Activated CD8-positive, alpha-beta T cell treated with anti-CD3 and anti-CD28 coated beads for 36 hours (primary cell): ENCODE measurements around the gene ABI1. TPM values are rescaled to one million over a fixed set of nuclear protein-coding genes. Genes with fewer than 3 reads are reported as not detected.
"Not testable (repeated sequence)": the region's sequence is repeated elsewhere in the genome, so short reads cannot be mapped to it uniquely, and the experiment has no call there.

Source experiments
- ATAC-seq: fragments of 200-7000 bp; cut with Tn5 transposase; one replicate; pipeline ENCODE4 v1.10.0; 2021; ENCODE audit warnings: mild to moderate bottlenecking, moderate library complexity
- CTCF ChIA-PET: fragments of 350-600 bp; sonication (Branson Sonifier 250); formaldehyde crosslinking; loops from one replicate; lab custom pipeline; 2021; ENCODE audit warnings: antibody characterized with exemption; lab: Charles Lee
- POLR2A ChIA-PET: fragments of 350-600 bp; sonication (Branson Sonifier 250); formaldehyde crosslinking; loops from one replicate; lab custom pipeline; 2021; ENCODE audit warnings: antibody characterized with exemption; lab: Charles Lee
- DNase-seq: peaks from one replicate; pipeline ENCODE4 v3.0.0-alpha.2; 2020
- H3K27ac Mint-ChIP-seq: one replicate; pipeline ENCODE4 v1.8.0; 2021; ENCODE audit warnings: mild to moderate bottlenecking, mixed read lengths
- H3K27me3 Mint-ChIP-seq: one replicate; pipeline ENCODE4 v1.8.0; 2021; ENCODE audit warnings: mixed read lengths
- H3K36me3 Mint-ChIP-seq: one replicate; pipeline ENCODE4 v1.8.0; 2021; ENCODE audit warnings: low read depth, mixed read lengths
- H3K4me1 Mint-ChIP-seq: one replicate; pipeline ENCODE4 v1.8.0; 2021; ENCODE audit warnings: low read depth, mixed read lengths
- H3K4me3 Mint-ChIP-seq: one replicate; pipeline ENCODE4 v1.8.0; 2021; ENCODE audit warnings: mild to moderate bottlenecking, moderate library complexity, mixed read lengths
- H3K9me3 Mint-ChIP-seq: one replicate; pipeline ENCODE4 v1.8.0; 2021; ENCODE audit warnings: mixed read lengths
- intact Hi-C: fragments of 100-400 bp; cut with micrococcal nuclease; formaldehyde crosslinking; loops from one replicate; pipeline ENCODE4 v1.10.0; 2022
- total RNA-seq, 2 experiments: library from RNA; stranded (reverse); gene quantifications; one replicate each; pipeline ENCODE4 v1.2.3, GENCODE V29; 2021
- TF ChIP-seq, protein P1 (sequence below): fragments of 200-600 bp; IDR thresholded peaks from one replicate; pipeline ENCODE4 v1.8.0; 2022; ENCODE audit warnings: antibody characterized with exemption, mild to moderate bottlenecking

ABI1 gene
- total RNA-seq, 2 experiments from 2014 or later = 32.4 to 37.2 TPM

DNA sequence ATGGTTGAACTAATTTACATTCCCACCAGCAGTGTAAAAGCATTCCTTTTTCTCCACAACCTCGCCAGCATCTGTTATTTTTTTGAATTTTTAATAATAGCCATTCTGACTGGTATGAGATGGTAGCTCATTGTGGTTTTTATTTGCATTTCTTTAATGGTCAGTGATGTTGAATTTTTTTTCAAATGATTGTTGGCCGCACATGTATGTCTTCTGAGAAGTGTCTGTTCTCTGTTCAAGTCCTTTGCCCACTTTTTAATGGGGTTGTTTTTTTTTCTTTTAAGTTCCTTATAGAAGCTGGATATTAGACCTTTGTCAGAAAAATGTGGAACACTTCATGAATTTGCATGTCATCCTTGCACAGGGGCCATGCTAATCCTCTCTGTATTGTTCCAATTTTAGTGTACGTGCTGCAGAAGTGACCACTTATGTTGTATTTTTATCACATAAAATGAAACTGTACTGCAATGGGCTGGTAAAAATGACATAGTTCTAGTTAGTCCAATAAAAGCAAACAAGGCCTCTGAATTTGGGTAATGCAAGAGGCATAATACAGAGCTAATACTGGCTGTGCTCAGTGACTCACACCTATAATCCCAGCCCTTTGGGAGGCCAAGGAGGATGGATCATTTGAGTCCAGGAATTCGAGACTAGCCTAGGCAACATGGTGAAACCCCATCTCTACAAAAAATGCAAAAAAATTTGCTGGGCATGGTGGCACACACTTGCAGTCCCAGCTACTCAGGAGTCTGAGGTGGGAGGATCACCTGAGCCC lies 70.3 kb downstream of the ABI1 start:
- POLR2A ChIA-PET = no interaction called here
- Mint-ChIP-seq H3K36me3 (peaks cover 35% of the 10 kb centered on the region), H3K27me3 (no peaks in the 10 kb centered on the region), H3K9me3 (peaks cover 9% of the 10 kb centered on the region), H3K4me3 (no peak overlapping the region), H3K4me1 (peaks cover 41% of the 10 kb centered on the region), H3K27ac (no peak overlapping the region)
- CTCF ChIA-PET = interaction anchor here (2.2 kb wide), 1 partner anchor 10 kb away, joined by 9 read pairs; no protein-coding TSS in a partner anchor
- DNase-seq (no peak), ATAC-seq (no peak)
- intact Hi-C loops = loop anchor here (10.0 kb wide), 1 partner anchor 64 kb away; no protein-coding TSS in a partner anchor
- TF ChIP-seq, protein P1, sequence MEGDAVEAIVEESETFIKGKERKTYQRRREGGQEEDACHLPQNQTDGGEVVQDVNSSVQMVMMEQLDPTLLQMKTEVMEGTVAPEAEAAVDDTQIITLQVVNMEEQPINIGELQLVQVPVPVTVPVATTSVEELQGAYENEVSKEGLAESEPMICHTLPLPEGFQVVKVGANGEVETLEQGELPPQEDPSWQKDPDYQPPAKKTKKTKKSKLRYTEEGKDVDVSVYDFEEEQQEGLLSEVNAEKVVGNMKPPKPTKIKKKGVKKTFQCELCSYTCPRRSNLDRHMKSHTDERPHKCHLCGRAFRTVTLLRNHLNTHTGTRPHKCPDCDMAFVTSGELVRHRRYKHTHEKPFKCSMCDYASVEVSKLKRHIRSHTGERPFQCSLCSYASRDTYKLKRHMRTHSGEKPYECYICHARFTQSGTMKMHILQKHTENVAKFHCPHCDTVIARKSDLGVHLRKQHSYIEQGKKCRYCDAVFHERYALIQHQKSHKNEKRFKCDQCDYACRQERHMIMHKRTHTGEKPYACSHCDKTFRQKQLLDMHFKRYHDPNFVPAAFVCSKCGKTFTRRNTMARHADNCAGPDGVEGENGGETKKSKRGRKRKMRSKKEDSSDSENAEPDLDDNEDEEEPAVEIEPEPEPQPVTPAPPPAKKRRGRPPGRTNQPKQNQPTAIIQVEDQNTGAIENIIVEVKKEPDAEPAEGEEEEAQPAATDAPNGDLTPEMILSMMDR = no peak

DNA sequence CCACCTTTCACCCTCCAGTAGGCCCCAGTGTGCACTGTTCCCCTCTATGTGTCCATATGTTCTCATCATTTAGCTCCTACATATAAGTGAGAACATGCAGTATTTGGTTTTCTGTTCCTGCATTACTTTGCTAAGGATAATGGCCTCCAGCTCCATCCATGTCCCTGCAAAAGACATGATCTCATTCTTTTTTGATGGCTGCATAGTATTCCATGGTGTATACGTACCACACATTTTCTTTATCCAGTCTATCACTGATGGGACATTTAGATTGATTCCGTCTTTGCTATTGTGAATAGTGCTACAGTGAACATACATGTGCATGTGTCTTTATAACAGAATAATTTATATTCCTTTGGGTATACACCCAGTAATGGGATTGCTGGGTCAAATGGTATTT lies 71.0 kb downstream of the ABI1 start:
- CTCF ChIA-PET = interaction anchor here (2.2 kb wide), 1 partner anchor 9 kb away, joined by 9 read pairs; no protein-coding TSS in a partner anchor
- H3K36me3 Mint-ChIP-seq = peaks cover 29% of the 10 kb centered on the region
- H3K4me3 Mint-ChIP-seq = not testable (repeated sequence)

DNA sequence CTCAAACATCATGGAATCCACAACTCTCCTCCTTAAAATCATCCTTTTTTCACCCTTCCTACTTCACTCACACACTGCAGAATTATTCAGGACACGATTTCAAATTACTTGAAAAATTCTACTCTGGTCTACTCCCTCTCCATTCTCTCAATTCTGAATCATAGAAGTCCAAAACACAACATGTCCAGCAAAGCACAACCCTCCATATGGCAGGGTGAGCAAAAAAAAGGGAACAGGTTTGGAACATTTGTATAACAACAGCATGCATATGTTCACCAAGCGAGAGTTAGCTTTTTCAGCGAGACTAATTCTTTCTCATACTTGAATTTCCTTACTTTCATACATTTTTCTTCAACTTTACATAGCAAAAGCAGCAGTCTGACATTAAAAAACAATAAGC lies 73.4 kb downstream of the ABI1 start:
- peaks cover 4% of the 10 kb centered on the region for H3K9me3 Mint-ChIP-seq
- H3K27me3 Mint-ChIP-seq = no peaks in the 10 kb centered on the region
- ChIA-PET CTCF (no interaction called here), POLR2A (no interaction called here)
- peaks cover 29% of the 10 kb centered on the region for H3K36me3 Mint-ChIP-seq
- TF ChIP-seq, protein P1 = no peak
- H3K27ac Mint-ChIP-seq = no peak overlapping the region
- intact Hi-C loops = no loop called here
- ATAC-seq (no peak), DNase-seq (no peak)
- no peak overlapping the region for H3K4me3 Mint-ChIP-seq
- peaks cover 53% of the 10 kb centered on the region for H3K4me1 Mint-ChIP-seq

More for the DNA sequence above, 71.0 kb downstream of the ABI1 start:
- H3K27me3 Mint-ChIP-seq, H3K27ac Mint-ChIP-seq, ATAC-seq, POLR2A ChIA-PET, DNase-seq, H3K9me3 Mint-ChIP-seq: not testable (repeated sequence)
- peaks cover 40% of the 10 kb centered on the region for H3K4me1 Mint-ChIP-seq
- intact Hi-C loops = loop anchor here (10.0 kb wide), 1 partner anchor 65 kb away; no protein-coding TSS in a partner anchor

DNA sequence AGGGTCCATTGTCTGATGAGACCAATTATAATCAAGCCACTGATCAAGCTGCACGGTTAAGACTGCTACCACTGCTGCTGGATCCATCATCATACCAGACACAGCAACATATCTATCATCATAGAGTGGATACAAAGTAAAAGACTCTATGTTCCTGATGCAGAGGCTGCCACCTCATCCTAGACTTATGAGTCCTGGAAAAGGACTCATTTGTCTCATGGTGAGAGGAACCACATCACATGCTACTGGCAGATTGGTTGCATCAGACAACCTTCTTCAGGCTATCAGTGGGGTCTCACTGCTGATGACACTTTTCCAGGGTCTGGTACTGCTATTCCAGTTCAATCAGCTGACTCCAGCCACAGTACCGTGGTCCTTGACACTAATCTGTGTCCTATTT lies 79.0 kb downstream of the ABI1 start:
- TF ChIP-seq, protein P1 = no peak
- Mint-ChIP-seq H3K4me3 (no peak overlapping the region), H3K27me3 (no peaks in the 10 kb centered on the region), H3K27ac (peak overlapping the region; percentile 80), H3K4me1 (peaks cover 81% of the 10 kb centered on the region), H3K9me3 (no peaks in the 10 kb centered on the region), H3K36me3 (peaks cover 9% of the 10 kb centered on the region)
- ATAC-seq (peak; percentile 57), DNase-seq (peak; percentile 16)
- intact Hi-C loops = no loop called here
- CTCF ChIA-PET = interaction anchor here (0.7 to 2.7 kb wide), 7 partner anchors 8 to 446 kb away, joined by 3 to 9 read pairs (median 5); no protein-coding TSS in a partner anchor
- POLR2A ChIA-PET = interaction anchor here (1.1 kb wide), 1 partner anchor 79 kb away, joined by 3 read pairs; the partner anchor contains the start of gene ABI1

DNA sequence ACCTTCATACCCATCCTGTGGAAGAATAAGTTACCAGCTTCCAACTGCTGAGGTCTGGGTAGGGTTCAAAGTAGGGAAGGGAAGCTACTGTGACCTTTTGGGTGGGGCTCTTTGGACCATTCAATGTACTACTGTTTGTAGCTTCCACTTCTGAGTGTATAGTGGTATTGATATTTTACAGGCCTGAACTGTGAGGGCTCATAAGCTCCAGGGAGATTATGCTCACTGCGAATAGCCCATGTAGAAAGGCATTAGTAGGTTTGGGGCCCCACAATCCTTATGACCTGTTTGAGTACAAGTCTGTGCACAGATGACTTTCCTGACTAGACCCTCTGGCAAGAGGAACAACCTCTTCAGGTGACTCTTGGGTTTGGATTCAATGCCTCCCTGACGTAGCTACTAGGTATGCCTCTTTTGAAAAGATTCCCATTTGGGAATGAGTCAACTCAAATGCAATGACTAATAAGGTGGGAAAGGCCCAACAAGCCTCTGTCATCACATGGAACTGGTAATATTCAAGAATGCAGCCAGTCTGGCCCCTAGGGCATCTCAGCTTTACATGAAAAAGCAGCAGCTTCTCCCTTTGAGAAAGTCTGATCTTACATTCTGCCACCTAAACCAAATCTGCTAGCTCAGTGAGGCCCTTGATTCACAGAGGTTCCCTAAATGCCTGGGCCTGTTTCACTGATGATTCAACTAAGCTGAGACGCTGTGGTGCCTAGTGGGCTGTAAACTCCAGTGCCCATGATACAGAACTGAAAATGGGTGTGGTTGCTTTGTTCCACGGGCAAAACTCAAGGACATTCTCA lies 79.8 kb downstream of the ABI1 start:
- peak; percentile 83 for ATAC-seq

More for the DNA sequence above, 79.8 kb downstream of the ABI1 start:
- Mint-ChIP-seq H3K9me3 (no peaks in the 10 kb centered on the region), H3K4me1 (peaks cover 80% of the 10 kb centered on the region), H3K27ac (peak overlapping the region; percentile 80), H3K36me3 (peaks cover 4% of the 10 kb centered on the region), H3K4me3 (no peak overlapping the region), H3K27me3 (no peaks in the 10 kb centered on the region)
- DNase-seq = peak; percentile 37
- ChIA-PET CTCF (interaction anchor here (1.0 to 2.7 kb wide), 9 partner anchors 8 to 101 kb away, joined by 3 to 9 read pairs (median 4); no protein-coding TSS in a partner anchor), POLR2A (interaction anchor here (0.6 to 1.1 kb wide), 2 partner anchors 17 to 80 kb away, joined by 3 read pairs; partner anchors contain the start of gene ABI1)
- intact Hi-C loops = no loop called here
- TF ChIP-seq, protein P1 = no peak
